HEK293 (cell line): ENCODE measurements around the gene CENPO.
"Not testable (repeated sequence)": the region's sequence is repeated elsewhere in the genome, so short reads cannot be mapped to it uniquely, and the experiment has no call there.

ENCODE experiments used
- CTCF ChIA-PET: fragments of 350-600 bp; formaldehyde crosslinking; extraction: SDS; loops from one replicate; lab custom pipeline; 2021; ENCODE audit warnings: antibody characterized with exemption; lab: Yijun Ruan, JAX
- POLR2A ChIA-PET: fragments of 300-600 bp; formaldehyde crosslinking; extraction: SDS; loops from one replicate; lab custom pipeline; 2020; ENCODE audit warnings: antibody characterized with exemption, inconsistent platforms; lab: Yijun Ruan, JAX
- H3K27ac ChIP-seq: fragments of 200-500 bp; sonication (Bioruptor generic); 2 replicates; pipeline ENCODE4 v1.5.1; 2014; ENCODE audit warnings: low read depth, low read length, control low read depth, inconsistent platforms; ENCODE audit errors: extremely low read depth
- H3K36me3 ChIP-seq, 2 experiments: fragments of 200-500 bp in 1 of 2; sonication (Bioruptor generic) in 1 of 2; 1 replicate in 1 of 2; 2 replicates in 1 of 2; pipeline ENCODE4 v1.5.1; 2014 to 2017; ENCODE audit warnings: inconsistent platforms in 2 of 2, low read length in 2 of 2; ENCODE audit not compliant: control insufficient read depth in 2 of 2, insufficient read depth in 1 of 2
- H3K4me1 ChIP-seq: fragments of 200-500 bp; sonication (Bioruptor generic); 2 replicates; pipeline ENCODE4 v1.5.1; 2014; ENCODE audit warnings: mild to moderate bottlenecking, low read length, inconsistent platforms; ENCODE audit not compliant: control insufficient read depth, insufficient read depth
- H3K4me3 ChIP-seq: 2 replicates; pipeline ENCODE4 v1.5.1; 2011; ENCODE audit warnings: low read depth, mild to moderate bottlenecking, control low read depth, low read length, moderate library complexity
- H3K9me3 ChIP-seq: fragments of 200-500 bp; sonication (Bioruptor generic); 2 replicates; pipeline ENCODE4 v1.5.1; 2014; ENCODE audit warnings: low read depth, low read length, inconsistent platforms; ENCODE audit not compliant: control insufficient read depth, insufficient read depth
- FEZF1 ChIP-seq: fragments of 450-650 bp; formaldehyde crosslinking; IDR thresholded peaks from 2 replicates; pipeline ENCODE4 v1.5.1; 2016; ENCODE audit warnings: missing biosample characterization, missing genetic modification characterization
- SCRT1 ChIP-seq: fragments of 450-650 bp; formaldehyde crosslinking; IDR thresholded peaks from 2 replicates; pipeline ENCODE4 v1.5.1; 2016; ENCODE audit warnings: missing biosample characterization, missing genetic modification characterization, borderline replicate concordance
- SCRT2 ChIP-seq: fragments of 450-650 bp; formaldehyde crosslinking; IDR thresholded peaks from 2 replicates; pipeline ENCODE4 v1.5.1; 2016; ENCODE audit warnings: missing biosample characterization, missing genetic modification characterization
- ZNF138 ChIP-seq: fragments of 450-650 bp; formaldehyde crosslinking; IDR thresholded peaks from 2 replicates; pipeline ENCODE4 v1.5.1; 2016; ENCODE audit warnings: missing biosample characterization, missing genetic modification characterization, borderline replicate concordance
- ZNF146 ChIP-seq: fragments of 450-650 bp; formaldehyde crosslinking; IDR thresholded peaks from 2 replicates; pipeline ENCODE4 v1.5.1; 2016; ENCODE audit warnings: missing biosample characterization, missing genetic modification characterization
- ZNF23 ChIP-seq: fragments of 450-650 bp; formaldehyde crosslinking; IDR thresholded peaks from 2 replicates; pipeline ENCODE4 v1.5.1; 2016; ENCODE audit warnings: missing biosample characterization, missing genetic modification characterization, borderline replicate concordance
- ZNF433 ChIP-seq: fragments of 450-650 bp; formaldehyde crosslinking; IDR thresholded peaks from 2 replicates; pipeline ENCODE4 v1.5.1; 2016; ENCODE audit warnings: missing biosample characterization, missing genetic modification characterization, low read depth
- ZNF529 ChIP-seq: fragments of 450-650 bp; formaldehyde crosslinking; IDR thresholded peaks from 2 replicates; pipeline ENCODE4 v1.5.1; 2017; ENCODE audit warnings: missing genetic modification characterization, missing biosample characterization; ENCODE audit not compliant: insufficient replicate concordance
- ZNF558 ChIP-seq: fragments of 450-650 bp; formaldehyde crosslinking; IDR thresholded peaks from 2 replicates; pipeline ENCODE4 v1.5.1; 2016; ENCODE audit warnings: missing biosample characterization, missing genetic modification characterization
- ZNF837 ChIP-seq: fragments of 450-650 bp; formaldehyde crosslinking; IDR thresholded peaks from 2 replicates; pipeline ENCODE4 v1.5.1; 2016; ENCODE audit warnings: missing biosample characterization, missing genetic modification characterization
- TF ChIP-seq, protein P1 (sequence below): fragments of 450-650 bp; formaldehyde crosslinking; IDR thresholded peaks from 2 replicates; pipeline ENCODE4 v1.5.1; 2016; ENCODE audit warnings: missing biosample characterization, missing genetic modification characterization
- TF ChIP-seq, protein P2 (sequence below): fragments of 450-650 bp; formaldehyde crosslinking; IDR thresholded peaks from 2 replicates; pipeline ENCODE4 v1.5.1; 2017; ENCODE audit warnings: missing biosample characterization, missing genetic modification characterization

Gene CENPO

DNA sequence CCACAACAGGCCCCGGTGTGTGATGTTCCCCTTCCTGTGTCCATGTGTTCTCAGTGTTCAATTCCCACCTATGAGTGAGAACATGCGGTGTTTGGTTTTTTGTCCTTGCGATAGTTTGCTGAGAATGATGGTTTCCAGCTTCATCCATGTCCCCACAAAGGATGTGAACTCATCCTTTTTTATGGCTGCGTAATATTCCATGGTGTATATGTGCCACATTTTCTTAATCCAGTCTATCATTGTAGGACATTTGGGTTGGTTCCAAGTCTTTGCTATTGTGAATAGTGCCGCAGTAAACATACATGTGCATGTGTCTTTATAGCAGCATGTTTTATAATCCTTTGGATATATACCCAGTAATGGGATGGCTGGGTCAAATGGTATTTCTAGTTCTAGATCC lies 7.3 kb downstream of the CENPO start:
- POLR2A ChIA-PET, H3K4me1 ChIP-seq, H3K9me3 ChIP-seq, H3K4me3 ChIP-seq, H3K27ac ChIP-seq: not testable (repeated sequence)
- peaks cover 28 to 42% of the 10 kb centered on the region in 2 experiments for H3K36me3 ChIP-seq
- CTCF ChIA-PET: interaction anchor here (0.6 kb wide), 1 partner anchor 45 kb away, joined by 3 read pairs; no protein-coding TSS in a partner anchor
- peak; percentile 94 for TF ChIP-seq ZNF146 (tag by site-specific recombination)

DNA sequence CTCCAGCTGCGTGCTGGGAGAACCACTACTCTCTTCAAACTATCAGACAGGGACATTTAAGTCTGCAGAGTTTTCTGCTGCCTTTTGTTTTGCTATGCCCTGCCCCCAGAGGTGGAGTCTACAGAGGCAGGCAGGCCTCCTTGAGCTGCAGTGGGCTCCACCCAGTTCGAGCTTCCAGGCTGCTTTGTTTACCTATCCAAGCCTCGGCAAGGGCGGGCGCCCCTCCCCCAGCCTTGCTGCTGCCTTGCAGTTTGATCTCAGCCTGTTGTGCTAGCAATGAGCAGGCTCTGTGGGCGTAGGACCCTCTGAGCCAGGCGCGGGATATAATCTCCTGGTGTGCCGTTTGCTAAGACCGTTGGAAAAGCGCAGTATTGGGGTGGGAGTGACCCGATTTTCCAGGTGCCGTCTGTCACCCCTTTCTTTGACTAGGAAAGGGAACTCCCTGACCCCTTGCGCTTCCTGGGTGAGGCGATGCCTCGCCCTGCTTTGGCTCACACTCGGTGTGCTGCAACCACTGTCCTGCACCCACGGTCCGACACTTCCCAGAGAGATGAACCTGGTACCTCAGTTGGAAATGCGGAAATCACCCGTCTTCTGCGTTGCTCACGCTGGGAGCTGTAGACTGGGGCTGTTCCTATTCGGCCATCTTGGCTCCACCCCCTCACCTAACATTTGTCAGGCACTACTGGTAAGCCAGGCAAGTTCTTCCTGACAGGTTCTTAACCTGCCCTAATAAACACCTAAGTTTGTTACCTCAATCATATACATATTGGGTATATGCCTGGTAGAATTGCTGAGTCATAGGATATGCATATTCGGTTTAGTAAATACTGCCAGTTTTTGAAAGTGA lies 12.8 kb downstream of the CENPO start:
- CTCF ChIA-PET: not testable (repeated sequence)
- TF ChIP-seq ZNF558 (tag by site-specific recombination): peak; percentile 94
- TF ChIP-seq, all 188 proteins: peak for 1; not testable (repeated sequence) for 187
- H3K4me3 ChIP-seq, H3K27ac ChIP-seq, H3K4me1 ChIP-seq, H3K9me3 ChIP-seq, POLR2A ChIA-PET: not testable (repeated sequence)
- peaks cover 4 to 20% of the 10 kb centered on the region in 2 experiments for H3K36me3 ChIP-seq

DNA sequence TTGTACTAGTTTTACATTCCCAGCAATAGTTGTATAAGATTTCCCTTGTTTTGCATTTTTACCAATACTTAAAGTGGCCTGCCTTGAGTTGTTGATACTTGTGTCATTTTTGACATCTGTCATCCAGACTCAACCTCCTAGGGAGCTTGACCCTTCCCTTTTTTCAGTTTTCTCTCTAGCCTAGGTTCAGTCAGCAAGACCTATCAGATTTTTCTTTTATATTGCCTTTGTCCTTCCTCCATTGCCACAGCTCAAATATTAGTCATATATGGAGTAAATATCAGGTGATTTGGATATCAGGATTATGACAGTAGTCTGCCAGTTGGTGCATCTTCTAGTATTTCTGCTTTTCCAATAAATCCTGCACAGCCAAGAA lies 13.4 kb downstream of the CENPO start:
- Histone ChIP-seq H3K36me3 (peaks cover 6 to 18% of the 10 kb centered on the region in 2 experiments), H3K27ac (no peak overlapping the region), H3K4me1 (no peaks in the 10 kb centered on the region), H3K4me3 (no peak overlapping the region), H3K9me3 (no peaks in the 10 kb centered on the region)
- CTCF ChIA-PET: no interaction called here
- POLR2A ChIA-PET: interaction anchor here (1.0 kb wide), 1 partner anchor 14 kb away, joined by 4 read pairs; the partner anchor contains the start of genes CENPO and PTRHD1
- 0 out of 2 replicates have a peak, but pooled peaks have one; percentile 9 for TF ChIP-seq ZNF558 (tag by site-specific recombination)
- no peak for TF ChIP-seq ZNF138 (tag by site-specific recombination)

DNA sequence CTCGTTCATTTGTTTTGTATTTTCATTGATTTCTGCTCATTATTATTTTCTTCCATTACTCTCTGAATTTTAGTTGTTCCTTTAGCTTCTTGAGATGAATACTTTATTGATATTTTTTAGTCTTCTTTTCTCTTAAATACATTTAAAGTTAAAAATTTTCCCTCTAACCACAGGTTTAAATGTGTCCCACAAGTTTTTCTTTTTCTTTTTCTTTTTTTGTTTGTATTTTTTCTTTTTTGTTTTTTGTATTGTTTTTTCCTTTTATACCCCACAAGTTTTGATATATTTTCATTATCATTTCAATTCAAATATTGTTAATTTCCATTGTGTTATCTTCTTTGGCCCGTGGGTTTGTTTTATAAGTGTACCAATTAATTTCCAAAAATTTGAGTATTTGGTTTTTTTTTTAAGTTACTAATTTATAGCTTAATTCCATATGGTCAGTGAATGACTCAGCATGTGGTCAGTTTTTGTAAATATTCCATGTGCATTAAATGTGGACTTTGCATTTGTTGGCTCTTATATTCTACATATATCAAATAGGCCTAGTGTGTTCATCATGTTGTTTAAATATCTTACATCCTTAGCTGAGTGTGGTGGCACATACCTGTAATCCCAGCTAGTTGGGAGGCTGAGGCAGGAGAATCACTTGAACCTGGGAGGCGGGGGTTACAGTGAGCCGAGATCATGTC lies 16.2 kb downstream of the CENPO start:
- H3K4me3 ChIP-seq: no peak overlapping the region
- H3K4me1 ChIP-seq: no peaks in the 10 kb centered on the region
- H3K27ac ChIP-seq: no peak overlapping the region
- ChIA-PET POLR2A (interaction anchor here (0.5 to 0.7 kb wide), 2 partner anchors 224 to 389 kb away, joined by 3 to 5 read pairs; no protein-coding TSS in a partner anchor), CTCF (no interaction called here)
- H3K36me3 ChIP-seq: peaks cover 12 to 26% of the 10 kb centered on the region in 2 experiments
- H3K9me3 ChIP-seq: no peaks in the 10 kb centered on the region
- TF ChIP-seq FEZF1 (tag by site-specific recombination): no peak
- no peak for TF ChIP-seq ZNF529 (tag by site-specific recombination)
- no peak for TF ChIP-seq ZNF23 (tag by site-specific recombination)
- TF ChIP-seq, protein P1, sequence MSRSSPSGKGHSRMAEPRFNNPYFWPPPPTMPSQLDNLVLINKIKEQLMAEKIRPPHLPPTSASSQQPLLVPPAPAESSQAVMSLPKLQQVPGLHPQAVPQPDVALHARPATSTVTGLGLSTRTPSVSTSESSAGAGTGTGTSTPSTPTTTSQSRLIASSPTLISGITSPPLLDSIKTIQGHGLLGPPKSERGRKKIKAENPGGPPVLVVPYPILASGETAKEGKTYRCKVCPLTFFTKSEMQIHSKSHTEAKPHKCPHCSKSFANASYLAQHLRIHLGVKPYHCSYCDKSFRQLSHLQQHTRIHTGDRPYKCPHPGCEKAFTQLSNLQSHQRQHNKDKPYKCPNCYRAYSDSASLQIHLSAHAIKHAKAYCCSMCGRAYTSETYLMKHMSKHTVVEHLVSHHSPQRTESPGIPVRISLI (tag by site-specific recombination): peak; percentile 69
- TF ChIP-seq ZNF837 (tag by site-specific recombination): no peak
- TF ChIP-seq ZNF433 (tag by site-specific recombination): no peak
- TF ChIP-seq, all 188 proteins: peak for 1

DNA sequence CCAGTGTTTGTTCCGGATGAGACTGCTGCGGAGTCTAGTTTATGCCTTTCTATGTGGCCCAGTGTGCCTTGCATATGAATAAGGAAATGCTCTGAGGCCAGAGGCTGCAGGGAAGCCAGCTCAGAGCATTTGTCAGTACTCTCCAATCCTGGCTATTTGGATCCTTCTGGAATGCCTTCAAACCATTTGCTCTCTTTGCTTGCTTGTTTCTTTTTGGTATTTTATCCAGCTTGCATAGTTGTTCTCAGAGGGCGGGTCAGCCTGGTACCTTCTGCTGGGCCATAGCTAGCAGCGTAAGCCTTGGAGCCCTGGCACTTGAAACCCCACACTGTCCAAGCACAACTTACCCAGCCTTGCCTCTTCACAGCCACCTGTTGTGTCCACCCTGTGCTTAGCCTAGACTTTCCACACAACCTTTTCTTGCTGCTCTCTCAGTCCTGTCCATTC lies 20.5 kb downstream of the CENPO start:
- H3K4me1 ChIP-seq: no peaks in the 10 kb centered on the region
- no peak overlapping the region for H3K4me3 ChIP-seq
- peaks cover 30 to 52% of the 10 kb centered on the region in 2 experiments for H3K36me3 ChIP-seq
- TF ChIP-seq SCRT2 (tag by site-specific recombination) (peak; percentile 92), SCRT1 (tag by site-specific recombination) (peak; percentile 55; the same call in 1 of the 2 replicates)
- TF ChIP-seq, protein P2, sequence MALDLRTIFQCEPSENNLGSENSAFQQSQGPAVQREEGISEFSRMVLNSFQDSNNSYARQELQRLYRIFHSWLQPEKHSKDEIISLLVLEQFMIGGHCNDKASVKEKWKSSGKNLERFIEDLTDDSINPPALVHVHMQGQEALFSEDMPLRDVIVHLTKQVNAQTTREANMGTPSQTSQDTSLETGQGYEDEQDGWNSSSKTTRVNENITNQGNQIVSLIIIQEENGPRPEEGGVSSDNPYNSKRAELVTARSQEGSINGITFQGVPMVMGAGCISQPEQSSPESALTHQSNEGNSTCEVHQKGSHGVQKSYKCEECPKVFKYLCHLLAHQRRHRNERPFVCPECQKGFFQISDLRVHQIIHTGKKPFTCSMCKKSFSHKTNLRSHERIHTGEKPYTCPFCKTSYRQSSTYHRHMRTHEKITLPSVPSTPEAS (tag by site-specific recombination): no peak
- TF ChIP-seq, all 188 proteins: peak for 2
- POLR2A ChIA-PET: interaction anchor here (0.5 kb wide), 1 partner anchor 15 kb away, joined by 3 read pairs; no protein-coding TSS in a partner anchor
- Histone ChIP-seq H3K9me3 (no peaks in the 10 kb centered on the region), H3K27ac (no peak overlapping the region; the same call in 1 of the 2 replicates)
- CTCF ChIA-PET: interaction anchor here (0.7 to 1.3 kb wide), 2 partner anchors 14 to 391 kb away, joined by 4 to 5 read pairs; no protein-coding TSS in a partner anchor
